NT2/D1 (cell line): ENCODE results near the gene IER3.

Experiments used
- SUZ12 ChIP-seq: IDR thresholded peaks from 2 replicates; pipeline ENCODE4 v1.6.1; 2011; ENCODE audit not compliant: insufficient read length, insufficient read depth; ENCODE audit errors: extremely low read depth
- YY1 ChIP-seq: IDR thresholded peaks from 2 replicates; pipeline ENCODE4 v1.6.1; 2011; ENCODE audit not compliant: insufficient read length, insufficient read depth
- ZNF274 ChIP-seq: IDR thresholded peaks from 2 replicates; pipeline ENCODE4 v1.6.1; 2011; ENCODE audit warnings: mild to moderate bottlenecking, low read depth, low read length

DNA sequence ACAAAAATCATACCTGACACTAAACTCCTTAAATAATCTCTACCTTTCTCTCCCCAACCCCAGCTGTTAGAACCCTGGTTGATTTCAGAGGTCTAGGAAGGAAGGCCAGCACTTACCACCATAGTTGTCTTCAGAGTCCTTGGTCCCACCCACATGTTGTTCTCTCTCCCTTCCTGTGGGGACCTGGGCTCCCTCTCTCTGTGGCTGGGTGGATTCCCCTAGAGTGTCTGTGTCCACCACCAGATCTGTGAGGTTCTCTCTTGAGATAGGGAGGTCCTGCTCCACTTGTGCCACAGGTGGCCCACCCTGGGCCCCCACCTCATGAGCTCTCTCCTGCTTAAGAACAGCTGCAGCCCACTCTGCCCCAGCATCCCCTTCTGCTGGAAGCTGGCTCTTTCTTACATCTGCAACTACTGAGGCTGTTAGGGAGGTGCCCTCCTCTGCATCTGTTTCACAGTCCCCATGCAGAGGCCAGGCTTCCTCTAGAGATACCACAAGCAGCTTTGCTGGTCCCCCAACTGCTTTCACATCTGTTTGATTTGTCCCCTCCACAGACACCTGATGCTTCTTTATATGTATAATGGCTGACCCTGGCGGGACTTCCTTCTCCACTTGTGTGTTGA, 32.5 kb downstream of the IER3 start:
- no peak for TF ChIP-seq YY1
- TF ChIP-seq ZNF274, result no peak
- TF ChIP-seq SUZ12, result no peak
